ENCODE data around the gene CWC15. TPM values are rescaled to one million over a fixed set of nuclear protein-coding genes. Genes with fewer than 3 reads are reported as not detected.
"Not testable (repeated sequence)": the region's sequence is repeated elsewhere in the genome, so short reads cannot be mapped to it uniquely, and the experiment has no call there.

The CWC15 gene
- polyA plus RNA-seq (105 and 151 TPM in 2 replicates), polyA minus RNA-seq (60.9 and 77.4 TPM in 2 replicates)

- H2AFZ ChIP-seq (ENCODE audit: low read depth, low read length) = peak within 1 kb of the TSS; percentile 95
- H3K36me3 ChIP-seq (ENCODE audit: insufficient read depth, low read length) = no peaks in the 10 kb centered on the region
- peak within 1 kb of the TSS; percentile 80 for H3K4me3 ChIP-seq (ENCODE audit: low read length)
- peak within 1 kb of the TSS; percentile 90 for H3K4me2 ChIP-seq (ENCODE audit: low read length)
- H4K20me1 ChIP-seq (ENCODE audit: insufficient read depth) = no peaks in the 10 kb centered on the region
- H3F3A ChIP-seq (ENCODE audit: insufficient read depth, low read length, poor library complexity, severe bottlenecking) = peaks cover 3% of the 10 kb centered on the region
- H3K79me2 ChIP-seq (replicated peaks; ENCODE audit: insufficient read depth, low read length) = peaks cover 15% of the 10 kb centered on the region
- peak within 1 kb of the TSS; percentile 92 for H3K9ac ChIP-seq (ENCODE audit: low read length)
- TF ChIP-seq EP300 (conservative IDR thresholded peaks at IDR 0.05; ENCODE audit: poor library complexity, severe bottlenecking) = peak; percentile 32
- TF ChIP-seq TAF1 (IDR thresholded peaks at IDR 0.05; ENCODE audit: low read depth) = peak; percentile 93
- TF ChIP-seq SMC3 (conservative IDR thresholded peaks at IDR 0.05; ENCODE audit: poor library complexity) = peak; percentile 52
- TF ChIP-seq POLR2AphosphoS5 (IDR thresholded peaks at IDR 0.05) = peak; percentile 97
- peak; percentile 13 for TF ChIP-seq CTCF (IDR thresholded peaks at IDR 0.05; ENCODE audit: poor library complexity, severe bottlenecking)
- no peak for TF ChIP-seq EZH2 (IDR thresholded peaks at IDR 0.05; ENCODE audit: borderline replicate concordance, insufficient read depth, low read length, poor library complexity, severe bottlenecking)
- TF ChIP-seq REST (IDR thresholded peaks at IDR 0.05; ENCODE audit: borderline replicate concordance) = peak; percentile 92
- peak; percentile 49 for TF ChIP-seq RAD21 (conservative IDR thresholded peaks at IDR 0.05)
- TF ChIP-seq MXI1 (conservative IDR thresholded peaks at IDR 0.05; ENCODE audit: poor library complexity, severe bottlenecking) = peak; percentile 87
- peak within 1 kb of the TSS; percentile 79 for H3K27ac ChIP-seq (ENCODE audit: low read length)
- H3K27me3 ChIP-seq (ENCODE audit: insufficient read depth, low read depth, low read length) = no peaks in the 10 kb centered on the region
- H3K9me3 ChIP-seq (ENCODE audit: low read length) = no peaks in the 10 kb centered on the region
- no peaks in the 10 kb centered on the region for H3K9me2 ChIP-seq (ENCODE audit: insufficient read depth, low read length)
Measured at GRCh38 chr11:94973099-94973968, at the start of gene CWC15, which contains the start of gene KDM4D. CWC15 (minus strand) TSS chr11:94973556; CDS start chr11:94972185, 1,371 bp downstream. KDM4D (plus strand) TSS chr11:94973709; CDS start chr11:94997373, 23,664 bp downstream.

- not testable (repeated sequence) for H2AFZ ChIP-seq (ENCODE audit: low read depth, low read length); H3K27ac ChIP-seq (ENCODE audit: low read length); H3K4me2 ChIP-seq (ENCODE audit: low read length); H4K20me1 ChIP-seq (ENCODE audit: insufficient read depth); H3K9me3 ChIP-seq (ENCODE audit: low read length); H3K36me3 ChIP-seq (ENCODE audit: insufficient read depth, low read length); H3K9me2 ChIP-seq (ENCODE audit: insufficient read depth, low read length); H3K27me3 ChIP-seq (ENCODE audit: insufficient read depth, low read depth, low read length); H3K79me2 ChIP-seq (replicated peaks; ENCODE audit: insufficient read depth, low read length); H3K4me3 ChIP-seq (ENCODE audit: low read length); H3F3A ChIP-seq (ENCODE audit: insufficient read depth, low read length, poor library complexity, severe bottlenecking); H3K9ac ChIP-seq (ENCODE audit: low read length)
Measured at GRCh38 chr11:95021468-95021867, 48.1 kb upstream of the CWC15 start.

All from neural cell (in vitro differentiated cells).